ENCODE data around the gene SORCS2.

- TF ChIP-seq CTCF (conservative IDR thresholded peaks at IDR 0.05; ENCODE audit: low read length) (no peak), EZH2phosphoT487 (IDR thresholded peaks at IDR 0.05; ENCODE audit: borderline replicate concordance, low read depth, low read length) (no peak)
These were observed 284.5 kb downstream of the SORCS2 start for GRCh38 chr4:7476820-7477219.

Data from OCI-LY7 (cell line).